ENCODE results near the gene NAA25. TPM values are rescaled to one million over a fixed set of nuclear protein-coding genes. Genes with fewer than 3 reads are reported as not detected.

NAA25 gene
- total RNA-seq, 1 experiment from 2014 or later = 70.5 TPM

- intact Hi-C loops (cut with micrococcal nuclease; ENCODE audit: unreplicated experiment) = no loop called here
- H3K4me1 ChIP-seq (ENCODE audit: insufficient read depth, low read length, poor library complexity, severe bottlenecking) = peaks cover 51% of the 10 kb centered on the region
- POLR2A ChIA-PET (ENCODE audit: low non-redundant PET) = interaction anchor here (0.6 kb wide), 1 partner anchor 437 kb away, joined by 3 read pairs; no protein-coding TSS in a partner anchor
Observed at GRCh38 chr12:112126911-112127310, 18.3 kb upstream of the NAA25 start.

GRCh38 chr12:112126000-112126438 is 17.4 kb upstream of the NAA25 start:
- no peaks in the 10 kb centered on the region for H3K27me3 ChIP-seq (replicated peaks; ENCODE audit: insufficient read depth, low read depth, low read length, poor library complexity)
- H3K36me3 ChIP-seq (ENCODE audit: insufficient read depth, low read length, poor library complexity, severe bottlenecking) = no peaks in the 10 kb centered on the region
- intact Hi-C loops (cut with micrococcal nuclease; ENCODE audit: unreplicated experiment) = loop anchor here (1.0 kb wide), 1 partner anchor 18 kb away; the partner anchor contains the start of gene NAA25
- ChIA-PET CTCF (no interaction called here), POLR2A (ENCODE audit: low non-redundant PET) (no interaction called here)
- no peaks in the 10 kb centered on the region for H3K9me3 ChIP-seq (ENCODE audit: low read depth, low read length, poor library complexity, severe bottlenecking)
- peak overlapping the region; percentile 84 for H3K4me3 ChIP-seq (ENCODE audit: low read depth, low read length, poor library complexity, severe bottlenecking)
- H3K27ac ChIP-seq (ENCODE audit: low read depth, low read length, poor library complexity, severe bottlenecking) = peak overlapping the region; percentile 84
- DNase-seq (ENCODE audit: low spot score) = no peak
- TSS peak; percentile 60 for BruUV-seq (replicated peaks)
- H3K4me1 ChIP-seq (ENCODE audit: insufficient read depth, low read length, poor library complexity, severe bottlenecking) = peaks cover 45% of the 10 kb centered on the region
- TF ChIP-seq EZH2 (IDR thresholded peaks at IDR 0.05; ENCODE audit: borderline replicate concordance, low read depth, low read length, poor library complexity, severe bottlenecking) = no peak
- no peak for TF ChIP-seq CTCF (conservative IDR thresholded peaks at IDR 0.05; ENCODE audit: low read depth, low read length)

More at GRCh38 chr12:112126911-112127310, 18.3 kb upstream of the NAA25 start:
- Histone ChIP-seq H3K27me3 (replicated peaks; ENCODE audit: insufficient read depth, low read depth, low read length, poor library complexity) (no peaks in the 10 kb centered on the region), H3K27ac (ENCODE audit: low read depth, low read length, poor library complexity, severe bottlenecking) (no peak overlapping the region), H3K36me3 (ENCODE audit: insufficient read depth, low read length, poor library complexity, severe bottlenecking) (no peaks in the 10 kb centered on the region), H3K4me3 (ENCODE audit: low read depth, low read length, poor library complexity, severe bottlenecking) (no peak overlapping the region), H3K9me3 (ENCODE audit: low read depth, low read length, poor library complexity, severe bottlenecking) (no peaks in the 10 kb centered on the region)
- TF ChIP-seq CTCF (conservative IDR thresholded peaks at IDR 0.05; ENCODE audit: low read depth, low read length) (no peak), EZH2 (IDR thresholded peaks at IDR 0.05; ENCODE audit: borderline replicate concordance, low read depth, low read length, poor library complexity, severe bottlenecking) (no peak)
- CTCF ChIA-PET = no interaction called here
- DNase-seq (ENCODE audit: low spot score) = no peak
- no TSS peak for BruUV-seq (replicated peaks)

GRCh38 chr12:112125250-112125999 is 16.8 kb upstream of the NAA25 start, which contains the start of gene TRAFD1:
Gene TRAFD1, plus strand, starts transcription at chr12:112125560. Its CDS starts 4,963 bp downstream, at chr12:112130523.
- POLR2A ChIA-PET (ENCODE audit: low non-redundant PET) = interaction anchor here (0.6 kb wide), 1 partner anchor 181 kb away, joined by 13 read pairs; no protein-coding TSS in a partner anchor
- peak within 1 kb of the TSS; percentile 84 for H3K27ac ChIP-seq (ENCODE audit: low read depth, low read length, poor library complexity, severe bottlenecking)
- no peaks in the 10 kb centered on the region for H3K36me3 ChIP-seq (ENCODE audit: insufficient read depth, low read length, poor library complexity, severe bottlenecking)
- CTCF ChIA-PET = interaction anchor here (0.5 kb wide), 2 partner anchors 18 to 448 kb away, joined by 3 to 11 read pairs; no protein-coding TSS in a partner anchor
- peaks cover 41% of the 10 kb centered on the region for H3K4me1 ChIP-seq (ENCODE audit: insufficient read depth, low read length, poor library complexity, severe bottlenecking)
- H3K9me3 ChIP-seq (ENCODE audit: low read depth, low read length, poor library complexity, severe bottlenecking) = no peaks in the 10 kb centered on the region
- no TSS peak for BruUV-seq (replicated peaks)
- peak; percentile 99 for DNase-seq (ENCODE audit: low spot score)
- H3K27me3 ChIP-seq (replicated peaks; ENCODE audit: insufficient read depth, low read depth, low read length, poor library complexity) = no peaks in the 10 kb centered on the region
- no peak for TF ChIP-seq CTCF (conservative IDR thresholded peaks at IDR 0.05; ENCODE audit: low read depth, low read length)
- no peak for TF ChIP-seq EZH2 (IDR thresholded peaks at IDR 0.05; ENCODE audit: borderline replicate concordance, low read depth, low read length, poor library complexity, severe bottlenecking)
- H3K4me3 ChIP-seq (ENCODE audit: low read depth, low read length, poor library complexity, severe bottlenecking) = peak within 1 kb of the TSS; percentile 84
- intact Hi-C loops (cut with micrococcal nuclease; ENCODE audit: unreplicated experiment) = loop anchor here (1.0 kb wide), 1 partner anchor 17 kb away; the partner anchor contains the start of gene NAA25
